IPS-11a (cell line): ENCODE results near the gene FOXO6.

Experiments used
- H3K4me3 ChIP-seq: one replicate; pipeline ENCODE4 v1.5.1; 2013; ENCODE audit warnings: low read depth, low read length, control low read depth

FOXO6 gene

DNA sequence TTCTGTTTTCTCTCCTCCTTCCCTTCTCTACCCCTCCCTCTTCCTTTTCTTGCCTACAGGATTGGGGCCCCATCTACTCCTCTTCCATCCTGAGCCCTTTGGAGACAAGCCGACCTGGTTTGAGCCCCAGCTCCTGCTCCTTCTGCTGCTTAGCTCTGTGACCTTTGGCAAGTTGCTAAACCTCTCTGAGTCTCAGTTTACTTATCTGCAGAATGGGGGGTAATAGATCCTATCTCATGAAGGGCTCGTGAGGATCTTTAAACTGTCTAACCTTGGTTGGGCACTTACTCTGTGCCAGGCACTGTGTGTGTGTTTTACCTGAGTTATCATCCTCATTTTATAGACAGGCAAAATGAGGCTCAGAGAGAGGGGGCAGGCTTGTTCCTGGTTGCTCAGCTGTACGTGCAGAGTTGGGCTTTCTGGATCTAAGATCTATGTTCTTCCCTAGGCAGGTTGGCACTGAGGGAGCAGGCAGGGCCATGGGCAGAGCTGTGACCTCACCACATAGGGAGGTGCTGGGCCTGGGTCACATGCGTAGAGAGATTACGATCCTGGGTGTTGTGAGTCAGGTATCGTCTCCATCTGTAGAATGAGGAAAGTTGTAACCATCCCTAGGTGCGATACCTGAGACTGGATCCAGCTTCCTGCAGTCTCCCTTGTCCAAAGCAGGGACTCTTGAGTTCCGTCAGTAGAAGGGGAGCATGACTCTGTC, 58.5 kb downstream of the FOXO6 start:
- H3K4me3 ChIP-seq, result no peak overlapping the region

DNA sequence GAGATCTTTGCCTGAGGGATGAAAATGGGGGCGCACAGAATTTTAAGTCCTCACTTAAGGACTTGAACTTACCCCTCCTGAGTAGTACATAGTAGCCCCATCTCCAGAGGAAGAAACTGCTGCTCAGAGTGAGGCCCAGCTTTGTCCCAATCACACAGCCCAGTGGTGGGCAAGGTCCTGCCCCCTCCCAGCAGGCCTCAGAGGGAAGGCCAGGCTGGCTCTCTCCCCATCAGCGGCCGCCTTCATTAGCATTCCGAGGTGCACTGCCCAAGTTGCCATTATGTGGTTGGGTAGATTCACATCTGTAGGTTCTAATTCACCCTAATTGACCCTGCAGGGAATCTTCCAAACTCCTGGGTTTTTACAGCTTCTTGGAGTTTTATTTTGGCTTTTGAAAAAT, 59.1 kb downstream of the FOXO6 start:
- H3K4me3 ChIP-seq, result no peak overlapping the region

DNA sequence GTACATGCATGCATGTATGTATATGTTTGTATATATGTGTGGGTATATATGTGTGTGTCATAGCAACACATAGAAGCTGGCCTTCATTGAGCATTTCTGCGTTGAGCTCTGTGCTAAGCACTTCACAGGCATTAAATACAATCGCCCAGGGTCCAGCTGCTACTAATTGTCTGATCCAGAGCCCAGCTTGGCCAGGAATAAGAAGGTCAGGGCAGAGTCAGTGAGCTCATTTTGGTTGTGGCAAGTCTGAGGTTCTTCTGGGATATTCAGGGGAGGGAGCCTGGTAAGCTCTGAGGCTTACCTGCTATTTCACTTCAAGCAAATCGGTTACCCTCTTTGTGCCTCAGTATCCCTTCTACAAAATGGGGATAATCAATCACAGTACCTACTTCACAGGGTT, 59.6 kb downstream of the FOXO6 start:
- H3K4me3 ChIP-seq, result no peak overlapping the region

DNA sequence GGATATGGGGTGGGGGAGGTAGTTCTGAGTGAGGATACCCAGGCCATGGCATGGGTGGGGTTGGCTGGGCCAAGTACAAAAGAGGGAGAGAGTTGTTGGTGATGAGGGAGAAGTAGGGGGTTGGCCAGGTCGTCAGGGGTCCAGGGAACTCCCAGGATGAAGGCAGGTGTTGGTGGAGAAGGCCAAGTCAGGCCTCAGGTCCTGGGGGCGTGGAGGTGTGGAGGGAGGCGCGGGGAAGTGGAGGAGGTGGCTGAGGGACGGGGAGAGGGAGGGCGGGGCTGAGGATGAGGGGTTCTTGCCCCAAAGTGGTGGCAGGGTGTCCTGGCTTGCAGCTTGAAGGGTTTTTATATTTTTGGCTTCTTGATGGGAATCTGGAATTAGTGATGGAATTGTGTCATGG, 61.1 kb downstream of the FOXO6 start:
- no peak overlapping the region for H3K4me3 ChIP-seq

DNA sequence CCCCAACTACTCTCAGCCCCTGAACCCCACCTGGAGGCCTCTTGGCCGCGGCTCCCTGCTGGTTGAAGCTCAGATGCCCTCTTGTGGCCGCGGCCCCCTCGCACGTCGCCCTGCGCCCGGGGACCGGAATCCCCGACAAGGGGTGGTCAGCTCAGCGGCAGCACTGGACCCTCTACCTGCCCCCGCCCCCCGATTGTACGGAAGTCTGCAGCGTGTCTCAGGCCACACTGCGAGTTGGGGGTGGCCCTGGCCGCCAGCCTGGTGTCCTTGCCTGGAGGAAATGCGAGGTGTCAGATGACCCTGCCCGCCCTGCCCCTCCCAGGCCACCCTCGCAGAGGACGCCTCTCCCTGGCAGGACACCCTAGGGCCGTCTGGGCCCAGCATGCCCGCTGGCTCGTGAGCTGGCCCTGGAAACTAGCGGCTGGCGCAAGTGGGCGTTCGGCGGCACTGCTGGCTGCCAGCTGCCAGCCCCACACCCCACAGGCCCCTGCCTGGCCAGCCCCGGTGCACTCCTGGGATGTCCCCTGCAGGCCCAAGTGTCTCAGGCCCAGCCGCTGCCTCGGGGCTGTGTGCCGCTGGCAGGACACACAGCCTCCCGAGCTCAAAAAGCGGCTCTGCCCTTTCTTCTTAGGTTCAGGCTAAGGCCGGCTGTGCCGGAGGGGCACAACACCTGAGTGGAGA, 62.4 kb downstream of the FOXO6 start:
- no peak overlapping the region for H3K4me3 ChIP-seq

DNA sequence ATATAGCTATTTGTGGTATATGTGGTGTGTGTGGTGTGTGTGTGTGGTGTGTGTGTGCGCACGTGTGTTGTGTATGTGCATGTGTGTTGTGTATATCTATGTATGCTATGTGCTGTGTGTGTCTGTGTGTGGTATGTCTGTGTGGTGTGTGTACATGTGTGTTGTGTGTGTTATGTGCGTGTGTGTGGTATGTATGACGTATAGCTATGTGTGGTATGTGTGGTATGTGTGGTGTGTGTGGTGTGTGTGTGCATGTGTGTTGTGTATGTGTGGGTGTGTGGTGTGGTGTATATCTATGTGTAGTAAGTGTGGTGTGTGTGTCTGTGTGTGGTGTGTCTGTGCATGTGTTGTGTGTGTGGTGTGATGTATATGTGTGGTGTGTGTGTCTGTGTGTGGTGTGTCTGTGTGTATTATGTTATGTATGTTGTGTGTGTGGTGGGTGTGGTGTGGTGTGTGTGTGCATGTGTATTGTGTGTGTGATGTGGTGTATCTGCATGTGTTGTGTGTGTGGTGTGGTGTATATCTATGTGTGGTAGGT, 63.4 kb downstream of the FOXO6 start:
- H3K4me3 ChIP-seq, result no peak overlapping the region

DNA sequence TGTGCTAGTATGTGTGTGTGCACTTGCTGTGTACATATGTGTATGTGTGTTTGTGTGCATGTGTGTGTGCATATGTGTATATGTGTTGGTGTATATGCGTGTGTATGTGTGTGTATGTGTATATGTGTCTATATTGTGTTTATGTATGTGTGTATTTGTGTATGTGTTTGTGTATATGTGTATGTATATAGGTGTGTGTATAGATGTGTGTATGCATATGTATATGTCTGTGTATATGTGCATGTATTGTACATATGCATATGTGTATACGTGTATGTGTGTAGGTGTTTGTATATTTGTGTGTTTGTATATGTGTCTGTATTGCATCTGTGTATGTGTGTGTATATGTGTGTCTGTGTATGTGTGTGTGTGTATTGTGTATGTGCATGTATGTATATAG, 64.1 kb downstream of the FOXO6 start:
- H3K4me3 ChIP-seq, result no peak overlapping the region

DNA sequence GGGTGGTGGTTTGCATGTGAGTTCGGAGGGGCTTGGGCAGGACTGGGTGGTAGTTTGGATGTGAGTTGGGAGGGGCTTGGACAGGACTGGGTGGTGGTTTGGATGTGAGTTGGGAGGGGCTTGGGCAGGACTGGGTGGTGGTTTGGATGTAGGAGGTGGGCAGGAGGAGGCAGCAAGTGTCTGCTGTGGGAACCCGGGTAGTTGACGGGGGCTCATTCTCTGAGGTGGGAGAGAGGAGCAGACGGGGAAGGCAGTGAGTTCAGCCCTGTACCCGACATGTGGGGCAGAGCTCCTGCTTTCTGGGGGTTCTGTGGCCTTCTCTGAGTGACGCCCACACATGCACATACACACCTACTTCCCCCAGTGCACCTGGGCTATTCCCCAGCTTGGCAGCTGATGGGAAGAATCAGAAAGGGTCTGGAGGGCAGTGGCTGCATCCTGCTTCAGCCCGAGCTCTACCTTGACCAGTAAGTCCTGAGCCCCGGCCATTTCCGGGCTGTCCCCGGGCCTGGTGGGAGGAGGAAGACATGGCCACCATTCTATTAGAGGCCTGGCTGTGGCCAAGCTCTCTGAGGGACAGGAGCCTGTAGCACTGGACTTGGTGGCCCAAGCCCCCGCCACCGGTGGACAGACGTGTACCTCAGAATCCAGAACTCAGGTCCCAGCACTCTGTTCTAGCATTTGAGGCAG, 65.1 kb downstream of the FOXO6 start:
- H3K4me3 ChIP-seq, result no peak overlapping the region

DNA sequence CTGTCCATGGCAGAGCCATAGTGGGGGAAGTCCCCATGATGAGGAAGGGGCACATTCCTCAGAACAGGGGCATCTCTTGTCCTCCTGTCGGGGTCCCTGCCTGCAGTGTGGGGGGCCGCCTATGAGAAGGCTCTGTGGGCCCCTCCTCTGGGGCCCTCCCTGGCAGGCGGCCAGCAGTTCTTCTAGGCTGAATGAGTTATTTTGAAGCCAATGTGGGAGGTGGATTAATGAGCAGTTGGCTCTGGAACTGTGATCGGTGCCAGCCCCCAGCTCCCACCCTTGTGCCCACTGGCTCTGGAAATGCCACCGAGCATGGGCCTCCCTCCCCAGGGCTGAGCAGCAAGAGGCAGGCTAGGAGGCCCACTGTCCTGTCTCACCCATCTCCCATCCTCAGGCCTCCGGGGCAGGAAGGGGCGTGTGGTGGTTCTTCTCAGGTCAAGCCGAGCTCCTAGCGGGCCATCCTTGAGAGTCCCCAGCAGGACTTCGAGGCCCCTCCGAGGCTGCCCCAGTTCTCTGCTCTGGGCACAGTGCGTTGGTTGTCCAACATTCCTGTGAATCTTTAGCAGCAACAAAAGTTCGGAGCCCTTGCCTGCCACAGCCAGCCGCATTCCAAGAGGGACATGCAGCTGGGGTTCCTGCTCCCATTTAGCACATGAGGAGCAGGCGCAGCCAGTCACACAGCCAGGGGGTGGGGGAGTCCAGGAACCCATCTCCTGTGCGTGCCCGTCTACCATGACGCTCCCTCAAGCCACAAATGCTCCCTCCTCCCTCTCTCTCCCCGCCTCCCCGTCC, 66.1 kb downstream of the FOXO6 start:
- H3K4me3 ChIP-seq, result no peak overlapping the region

DNA sequence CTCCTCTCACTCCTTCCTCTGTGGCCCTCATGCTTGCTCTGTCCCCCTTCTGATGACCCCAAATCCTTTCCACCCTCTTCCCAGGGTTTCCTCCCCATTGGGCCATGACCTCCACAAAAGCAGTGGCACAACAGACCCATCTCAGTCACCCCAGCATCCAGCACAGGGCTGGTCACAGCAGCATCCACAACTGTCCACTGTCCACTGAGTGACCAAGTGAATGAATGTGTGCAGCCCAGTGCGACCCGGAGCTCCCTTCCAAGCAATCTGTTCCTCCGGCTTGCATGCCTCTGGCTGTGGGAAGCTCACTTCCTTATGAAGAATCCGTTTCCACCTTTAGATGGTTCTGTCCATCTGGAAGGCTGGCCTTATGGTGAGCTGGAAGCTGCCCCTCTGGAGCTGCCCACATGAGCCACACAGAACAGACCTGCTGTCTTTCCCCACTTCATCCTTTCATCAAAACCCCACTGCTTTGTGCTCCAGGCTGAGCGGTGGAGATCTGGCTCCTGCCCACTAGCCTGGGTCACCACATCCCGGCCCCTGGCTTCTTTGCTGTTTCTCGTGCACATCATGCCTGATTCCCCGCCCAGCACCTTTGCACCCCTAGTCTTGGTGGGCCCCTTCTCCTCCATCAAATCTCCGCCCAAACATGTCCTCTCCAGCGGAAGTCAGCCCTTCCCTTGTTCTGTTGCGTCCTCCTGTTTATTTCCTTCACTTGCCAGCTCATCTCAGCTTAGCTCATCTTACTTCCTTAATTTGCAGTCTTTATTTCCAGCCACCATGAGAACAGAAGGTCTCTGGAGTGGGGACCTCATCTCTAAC, 66.9 kb downstream of the FOXO6 start:
- no peak overlapping the region for H3K4me3 ChIP-seq

DNA sequence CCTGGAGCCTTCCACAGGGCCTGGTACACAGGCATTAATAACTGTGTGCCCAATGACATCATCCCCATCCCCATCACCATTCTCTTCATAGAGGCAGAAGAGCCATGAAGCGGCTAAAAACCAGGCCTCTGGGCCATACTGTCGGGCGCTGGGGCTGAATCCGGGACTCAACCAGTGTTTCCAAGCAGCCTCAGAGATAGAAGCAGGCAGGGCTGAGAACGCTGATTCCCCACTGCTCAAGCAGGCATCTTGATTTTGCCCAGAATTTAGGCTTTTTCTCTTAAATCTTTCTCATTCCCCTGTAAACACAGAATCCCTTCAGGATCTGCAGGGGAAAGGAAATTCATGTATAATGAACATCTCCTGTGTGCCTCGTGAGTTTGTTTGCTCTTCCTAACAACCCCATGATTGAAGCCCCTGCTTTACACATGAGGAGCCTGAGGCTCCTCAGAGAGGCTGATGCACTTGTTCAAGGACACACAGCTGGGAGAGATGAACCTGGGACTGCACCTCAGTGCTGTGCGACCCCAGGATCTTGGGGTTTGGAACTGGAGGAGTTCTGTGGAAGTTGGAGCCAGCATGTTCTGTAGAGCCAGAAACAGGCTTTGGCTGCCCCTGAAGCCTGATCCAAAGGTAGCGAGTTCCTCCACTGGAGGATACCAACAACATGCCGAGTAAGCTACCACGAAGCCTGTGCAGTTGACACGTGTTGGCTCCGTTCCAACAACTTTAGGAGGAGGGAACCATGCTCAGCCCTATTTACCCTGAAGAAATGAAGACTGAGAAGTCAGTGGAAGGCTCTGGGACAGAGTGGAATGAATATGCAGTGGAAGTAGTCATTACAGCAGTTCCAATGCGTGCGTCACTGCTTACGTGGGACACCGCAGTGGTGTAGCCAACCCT, 67.8 kb downstream of the FOXO6 start:
- H3K4me3 ChIP-seq, result no peak overlapping the region

DNA sequence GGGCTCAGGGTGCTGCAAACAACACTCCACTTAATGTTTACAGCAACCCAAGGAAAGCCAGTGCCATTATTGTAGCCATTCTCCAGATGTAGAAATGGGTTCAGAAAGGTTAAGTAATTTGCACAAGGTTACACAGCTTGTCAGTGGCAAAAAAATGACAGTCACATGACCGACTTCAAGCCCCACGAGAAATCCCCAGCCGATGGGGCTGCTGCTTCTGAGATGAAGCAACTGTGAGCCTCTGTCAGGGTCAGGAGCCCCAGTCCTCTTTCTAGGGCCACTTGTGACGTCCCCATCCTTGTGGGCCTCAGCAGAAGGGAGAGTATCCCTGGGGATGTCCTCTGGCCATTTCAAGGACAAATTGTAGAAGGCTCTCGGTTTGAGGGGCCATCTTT, 68.4 kb downstream of the FOXO6 start:
- no peak overlapping the region for H3K4me3 ChIP-seq

DNA sequence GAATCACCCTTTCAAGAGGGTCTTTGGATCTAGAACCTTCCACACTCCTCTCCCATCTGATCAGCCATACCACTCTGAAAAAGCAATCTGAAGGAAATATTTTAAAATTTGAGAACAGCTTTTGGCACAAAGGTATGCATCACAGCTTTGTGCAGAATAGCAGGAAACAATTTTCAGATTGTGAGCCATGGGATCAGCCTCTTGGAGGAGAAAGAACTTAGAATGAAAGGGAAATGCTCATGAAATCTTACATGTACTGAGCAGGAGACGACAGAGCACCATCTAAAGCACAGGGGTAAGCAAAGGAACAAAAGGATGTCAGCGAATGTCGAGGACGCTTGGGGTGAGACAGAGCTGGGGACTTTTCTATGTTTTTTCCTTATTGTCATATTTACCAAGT, 68.8 kb downstream of the FOXO6 start:
- H3K4me3 ChIP-seq, result no peak overlapping the region

DNA sequence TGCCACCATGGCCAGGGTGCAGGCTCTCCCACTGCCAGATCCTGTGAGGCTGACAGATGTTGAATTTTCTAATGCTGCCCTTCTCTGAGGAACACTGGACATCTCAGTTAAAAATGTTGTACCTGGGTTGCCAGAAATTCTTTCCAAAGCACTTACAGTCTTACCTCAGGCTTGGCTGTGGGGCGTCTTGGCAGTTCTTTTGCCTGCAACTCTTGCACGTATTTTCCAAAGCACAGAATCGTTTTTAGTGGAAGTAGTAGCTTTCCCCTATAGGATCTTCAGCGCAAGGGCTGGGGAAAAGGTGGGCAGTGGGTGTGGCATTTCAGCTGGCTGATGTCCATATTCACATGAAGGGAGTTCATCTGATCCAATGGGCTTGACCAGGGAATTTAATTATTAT, 69.3 kb downstream of the FOXO6 start:
- no peak overlapping the region for H3K4me3 ChIP-seq

DNA sequence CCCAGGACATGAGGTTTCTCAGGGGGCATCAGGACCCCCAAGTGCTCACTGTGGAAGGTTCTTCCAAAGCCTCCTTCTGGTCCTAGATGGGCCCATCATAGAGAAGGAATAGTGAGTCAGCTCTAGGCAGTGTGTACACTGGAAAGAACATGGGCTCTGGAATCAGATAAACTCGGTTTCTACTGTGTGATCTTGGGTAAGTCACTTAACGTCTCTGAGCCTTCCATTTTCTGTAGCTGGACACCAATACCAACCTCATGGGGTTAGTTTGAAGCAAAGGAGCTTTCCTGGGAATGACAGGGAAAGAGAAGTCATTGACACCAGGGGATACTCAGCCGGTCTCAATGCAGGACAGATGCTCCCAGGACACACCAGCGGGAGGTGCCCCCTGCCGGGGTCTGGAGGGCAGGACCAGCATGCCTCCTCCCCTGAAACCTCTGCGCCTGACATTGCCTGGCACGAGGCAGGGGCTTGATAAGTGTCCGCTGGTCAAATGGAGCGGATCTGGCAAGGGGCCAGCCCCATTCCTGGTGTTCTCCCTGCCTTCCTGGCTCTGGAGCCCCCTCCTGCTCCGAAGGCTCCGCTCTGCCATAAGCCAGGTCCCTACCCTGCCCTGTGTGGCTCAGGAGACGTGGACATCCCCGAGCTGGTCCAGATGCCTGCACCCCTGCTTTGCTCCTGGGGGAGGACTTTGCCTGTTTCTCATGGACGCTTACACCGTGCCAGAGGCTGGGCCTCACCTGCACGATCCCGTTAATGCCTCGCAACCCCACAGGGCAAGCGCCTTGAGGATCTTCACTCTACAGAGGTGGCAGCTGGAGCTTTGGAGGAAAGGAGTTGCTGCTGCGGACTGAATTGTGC, 70.5 kb downstream of the FOXO6 start:
- H3K4me3 ChIP-seq, result no peak overlapping the region
